Measurements from ENCODE around the gene HIVEP3. TPM values are rescaled to one million over a fixed set of nuclear protein-coding genes. Genes with fewer than 3 reads are reported as not detected.

Gene HIVEP3
- total RNA-seq, 1 experiment from 2014 or later, result 6.0 TPM

DNA sequence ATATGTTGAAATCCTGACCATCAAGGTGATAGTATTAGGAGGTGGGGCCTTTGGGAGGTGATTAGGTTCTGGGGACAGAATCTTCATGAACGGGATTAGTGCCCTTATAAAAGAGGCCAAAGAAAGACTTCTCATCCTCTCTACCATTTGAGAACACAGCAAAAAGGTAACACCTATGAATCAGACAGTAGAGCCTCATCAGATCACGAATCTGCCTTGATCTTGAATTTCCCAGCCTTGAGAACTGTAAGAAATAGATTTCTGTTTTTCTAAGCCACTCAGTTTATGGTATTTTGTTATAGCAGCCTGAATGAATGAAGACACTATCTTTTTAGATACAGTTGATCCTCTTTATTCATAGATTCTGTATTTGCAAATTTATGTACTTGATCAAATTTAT, 227.3 kb downstream of the HIVEP3 start:
- H3K27ac ChIP-seq (ENCODE audit: low read length), result no peak overlapping the region
- ATAC-seq, result no peak
- H3K4me3 ChIP-seq (ENCODE audit: low read depth in 2 of 2, low read length in 2 of 2), result no peak overlapping the region
- in situ Hi-C loops (cut with HindIII; ENCODE audit: low pct_unique_long_range_greater_than_20kb, low sequenced_read_pairs) (no loop called here), intact Hi-C loops (cut with micrococcal nuclease; ENCODE audit: unreplicated experiment) (no loop called here)
- DNase-seq (ENCODE audit: low read depth, low spot score), result no peak
- no peaks in the 10 kb centered on the region for H3K9me3 ChIP-seq (ENCODE audit: control insufficient read depth, insufficient read depth, low read depth, low read length)
- BruUV-seq (replicated peaks), result no TSS peak
- no peaks in the 10 kb centered on the region; the same call in 1 of the 2 replicates for H3K27me3 ChIP-seq (ENCODE audit: control insufficient read depth, insufficient read depth, low read length)
- TF ChIP-seq, protein P1, sequence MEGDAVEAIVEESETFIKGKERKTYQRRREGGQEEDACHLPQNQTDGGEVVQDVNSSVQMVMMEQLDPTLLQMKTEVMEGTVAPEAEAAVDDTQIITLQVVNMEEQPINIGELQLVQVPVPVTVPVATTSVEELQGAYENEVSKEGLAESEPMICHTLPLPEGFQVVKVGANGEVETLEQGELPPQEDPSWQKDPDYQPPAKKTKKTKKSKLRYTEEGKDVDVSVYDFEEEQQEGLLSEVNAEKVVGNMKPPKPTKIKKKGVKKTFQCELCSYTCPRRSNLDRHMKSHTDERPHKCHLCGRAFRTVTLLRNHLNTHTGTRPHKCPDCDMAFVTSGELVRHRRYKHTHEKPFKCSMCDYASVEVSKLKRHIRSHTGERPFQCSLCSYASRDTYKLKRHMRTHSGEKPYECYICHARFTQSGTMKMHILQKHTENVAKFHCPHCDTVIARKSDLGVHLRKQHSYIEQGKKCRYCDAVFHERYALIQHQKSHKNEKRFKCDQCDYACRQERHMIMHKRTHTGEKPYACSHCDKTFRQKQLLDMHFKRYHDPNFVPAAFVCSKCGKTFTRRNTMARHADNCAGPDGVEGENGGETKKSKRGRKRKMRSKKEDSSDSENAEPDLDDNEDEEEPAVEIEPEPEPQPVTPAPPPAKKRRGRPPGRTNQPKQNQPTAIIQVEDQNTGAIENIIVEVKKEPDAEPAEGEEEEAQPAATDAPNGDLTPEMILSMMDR (IDR thresholded peaks at IDR 0.05), result no peak
- no peak for TF ChIP-seq POLR2AphosphoS5 (IDR thresholded peaks at IDR 0.05; ENCODE audit: low read depth, low read length)
- TF ChIP-seq, protein P2, sequence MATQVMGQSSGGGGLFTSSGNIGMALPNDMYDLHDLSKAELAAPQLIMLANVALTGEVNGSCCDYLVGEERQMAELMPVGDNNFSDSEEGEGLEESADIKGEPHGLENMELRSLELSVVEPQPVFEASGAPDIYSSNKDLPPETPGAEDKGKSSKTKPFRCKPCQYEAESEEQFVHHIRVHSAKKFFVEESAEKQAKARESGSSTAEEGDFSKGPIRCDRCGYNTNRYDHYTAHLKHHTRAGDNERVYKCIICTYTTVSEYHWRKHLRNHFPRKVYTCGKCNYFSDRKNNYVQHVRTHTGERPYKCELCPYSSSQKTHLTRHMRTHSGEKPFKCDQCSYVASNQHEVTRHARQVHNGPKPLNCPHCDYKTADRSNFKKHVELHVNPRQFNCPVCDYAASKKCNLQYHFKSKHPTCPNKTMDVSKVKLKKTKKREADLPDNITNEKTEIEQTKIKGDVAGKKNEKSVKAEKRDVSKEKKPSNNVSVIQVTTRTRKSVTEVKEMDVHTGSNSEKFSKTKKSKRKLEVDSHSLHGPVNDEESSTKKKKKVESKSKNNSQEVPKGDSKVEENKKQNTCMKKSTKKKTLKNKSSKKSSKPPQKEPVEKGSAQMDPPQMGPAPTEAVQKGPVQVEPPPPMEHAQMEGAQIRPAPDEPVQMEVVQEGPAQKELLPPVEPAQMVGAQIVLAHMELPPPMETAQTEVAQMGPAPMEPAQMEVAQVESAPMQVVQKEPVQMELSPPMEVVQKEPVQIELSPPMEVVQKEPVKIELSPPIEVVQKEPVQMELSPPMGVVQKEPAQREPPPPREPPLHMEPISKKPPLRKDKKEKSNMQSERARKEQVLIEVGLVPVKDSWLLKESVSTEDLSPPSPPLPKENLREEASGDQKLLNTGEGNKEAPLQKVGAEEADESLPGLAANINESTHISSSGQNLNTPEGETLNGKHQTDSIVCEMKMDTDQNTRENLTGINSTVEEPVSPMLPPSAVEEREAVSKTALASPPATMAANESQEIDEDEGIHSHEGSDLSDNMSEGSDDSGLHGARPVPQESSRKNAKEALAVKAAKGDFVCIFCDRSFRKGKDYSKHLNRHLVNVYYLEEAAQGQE (IDR thresholded peaks at IDR 0.05; ENCODE audit: insufficient read depth in 1 of 2, low read depth in 2 of 2, low read length in 1 of 2), result no peak
- no peak for TF ChIP-seq TCF7L2 (IDR thresholded peaks at IDR 0.05; ENCODE audit: low read depth, low read length)
- no peak for TF ChIP-seq SIN3A (IDR thresholded peaks at IDR 0.05; ENCODE audit: borderline replicate concordance, insufficient read depth, low read depth, low read length)
- ChIA-PET CTCF (no interaction called here), POLR2A (no interaction called here)
- no peaks in the 10 kb centered on the region for H3K4me1 ChIP-seq (ENCODE audit: control insufficient read depth, insufficient read depth, low read length)
- no peaks in the 10 kb centered on the region for H3K36me3 ChIP-seq (ENCODE audit: control insufficient read depth, insufficient read depth, low read length)

DNA sequence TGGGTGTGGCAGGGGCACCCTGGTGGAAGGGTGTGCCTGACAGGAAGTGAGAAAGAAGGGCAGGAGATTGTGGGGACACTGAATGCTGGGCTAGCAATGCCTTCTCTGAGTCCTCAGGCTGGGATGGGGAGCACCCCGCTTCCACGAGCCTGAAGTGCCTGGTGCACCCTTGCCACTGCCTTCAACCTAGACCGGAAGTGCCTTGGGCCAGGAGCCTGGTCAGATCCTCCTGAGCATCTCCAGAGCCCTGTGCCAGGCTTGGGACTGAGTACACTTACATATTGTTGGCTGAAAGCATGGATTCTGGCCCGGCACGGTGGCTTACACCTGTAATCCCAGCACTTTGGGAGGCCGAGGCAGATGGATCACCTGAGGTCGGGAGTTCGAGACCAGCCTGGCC, 228.4 kb downstream of the HIVEP3 start:
- ATAC-seq (no peak), DNase-seq (ENCODE audit: low read depth, low spot score) (no peak)
- Histone ChIP-seq H3K4me1 (ENCODE audit: control insufficient read depth, insufficient read depth, low read length) (no peaks in the 10 kb centered on the region), H3K36me3 (ENCODE audit: control insufficient read depth, insufficient read depth, low read length) (no peaks in the 10 kb centered on the region), H3K27me3 (ENCODE audit: control insufficient read depth, insufficient read depth, low read length) (no peaks in the 10 kb centered on the region; the same call in 1 of the 2 replicates), H3K4me3 (ENCODE audit: low read depth in 2 of 2, low read length in 2 of 2) (no peak overlapping the region), H3K27ac (ENCODE audit: low read length) (no peak overlapping the region), H3K9me3 (ENCODE audit: control insufficient read depth, insufficient read depth, low read depth, low read length) (no peaks in the 10 kb centered on the region)
- BruUV-seq (replicated peaks), result no TSS peak
- POLR2A ChIA-PET, result no interaction called here
- CTCF ChIA-PET, result no interaction called here
- intact Hi-C loops (cut with micrococcal nuclease; ENCODE audit: unreplicated experiment) (no loop called here), in situ Hi-C loops (cut with HindIII; ENCODE audit: low pct_unique_long_range_greater_than_20kb, low sequenced_read_pairs) (no loop called here)
- TF ChIP-seq, protein P1 (IDR thresholded peaks at IDR 0.05), result no peak
- no peak for TF ChIP-seq SIN3A (IDR thresholded peaks at IDR 0.05; ENCODE audit: borderline replicate concordance, insufficient read depth, low read depth, low read length)
- no peak for TF ChIP-seq TCF7L2 (IDR thresholded peaks at IDR 0.05; ENCODE audit: low read depth, low read length)
- TF ChIP-seq POLR2AphosphoS5 (IDR thresholded peaks at IDR 0.05; ENCODE audit: low read depth, low read length), result no peak
- TF ChIP-seq, protein P2 (IDR thresholded peaks at IDR 0.05; ENCODE audit: insufficient read depth in 1 of 2, low read depth in 2 of 2, low read length in 1 of 2), result no peak

All from Panc1 (cell line).